Diencephalon (tissue), 1 donor: Measurements from ENCODE around the gene DDRGK1. TPM values are rescaled to one million over a fixed set of nuclear protein-coding genes. Genes with fewer than 3 reads are reported as not detected.

Experiments
- total RNA-seq: library from RNA; depleted of rRNA; stranded (reverse); fragments of >200 nt; gene quantifications from one replicate; pipeline ENCODE4 v1.2.3, GENCODE V29; 2014

The DDRGK1 gene
- 33.0 TPM for total RNA-seq

GRCh38 chr20:3204124-3204794 is at the start of gene DDRGK1:
TSS of gene DDRGK1 (minus strand) at chr20:3204682. CDS start at chr20:3204627, 55 bp downstream.

GRCh38 chr20:3239026-3239866 is 34.8 kb upstream of the DDRGK1 start, which contains the start of gene SLC4A11:
TSS of gene SLC4A11 (minus strand) at chr20:3239190. CDS start at chr20:3239137, 53 bp downstream.

GRCh38 chr20:3209257-3209945 is 4.9 kb upstream of the DDRGK1 start, which contains the start of gene ITPA:
TSS of gene ITPA (plus strand) at chr20:3209498. CDS start at chr20:3209552, 54 bp downstream.

GRCh38 chr20:3172933-3173609 is 31.4 kb downstream of the DDRGK1 start, which contains the start of gene LZTS3:
TSS of gene LZTS3 (minus strand) at chr20:3173549. CDS start at chr20:3167163, 6,386 bp downstream.

Other genes starting within 250 kb of the DDRGK1 start
- gene GNRH2, start 161.1 kb downstream of the DDRGK1 start, total RNA-seq, result not detected
- gene MRPS26, start 158.6 kb downstream of the DDRGK1 start, total RNA-seq, result 31.4 TPM
- 46.4 TPM for gene OXT, start 133.1 kb downstream of the DDRGK1 start, total RNA-seq
- gene AVP, start 120.0 kb downstream of the DDRGK1 start, total RNA-seq, result 51.9 TPM
- 19.8 TPM for gene FASTKD5, start 44.8 kb downstream of the DDRGK1 start, total RNA-seq
- gene UBOX5, start 44.8 kb downstream of the DDRGK1 start, total RNA-seq, result 2.5 TPM
- gene LZTS3, start 31.1 kb downstream of the DDRGK1 start, total RNA-seq, result 36.9 TPM
- 39.9 TPM for gene ITPA, start 4.8 kb upstream of the DDRGK1 start, total RNA-seq
- gene SLC4A11, start 34.5 kb upstream of the DDRGK1 start, total RNA-seq, result not detected
- gene DNAAF9, start 203.0 kb upstream of the DDRGK1 start, total RNA-seq, result 42.0 TPM